ENCODE measurements around the gene TBCA. TPM values are rescaled to one million over a fixed set of nuclear protein-coding genes. Genes with fewer than 3 reads are reported as not detected.
"Not testable (repeated sequence)": the region's sequence is repeated elsewhere in the genome, so short reads cannot be mapped to it uniquely, and the experiment has no call there.

TBCA gene
- total and polyA plus RNA-seq, 5 donors from 2014 or later = 94.4 to 285 (median 197) TPM

DNA sequence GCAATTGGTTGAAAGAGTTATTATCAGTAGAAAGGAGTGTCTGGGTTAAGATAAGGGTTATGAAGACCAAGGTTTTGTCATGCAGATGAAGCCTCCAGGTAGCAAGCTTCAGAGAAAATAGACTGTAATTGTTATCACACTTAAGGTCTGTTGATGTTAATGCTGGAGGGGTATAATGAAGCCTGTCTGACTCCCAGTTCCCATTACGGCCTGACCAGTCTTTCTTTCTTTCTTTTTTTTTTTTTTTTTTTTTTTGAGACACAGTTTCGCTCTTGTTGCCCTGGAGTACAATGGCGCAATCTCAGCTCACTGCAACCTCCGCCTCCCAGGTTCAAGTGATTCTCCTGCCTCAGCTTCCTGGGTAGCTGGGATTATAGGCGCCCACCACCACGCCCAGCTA, 25.2 kb downstream of the TBCA start:
- H3K4me3 ChIP-seq (ENCODE audit: low read depth, low read length); H3K27ac ChIP-seq (ENCODE audit: insufficient read depth, low read length, poor library complexity, severe bottlenecking); H3K4me3 Mint-ChIP-seq; ATAC-seq (ENCODE audit: low read depth in 2 of 2); H3K27me3 ChIP-seq (ENCODE audit: control insufficient read depth, insufficient read depth, low read length); H3K27me3 Mint-ChIP-seq; DNase-seq; H3K36me3 ChIP-seq (ENCODE audit: control insufficient read depth, insufficient read depth, low read length); H3K9me3 Mint-ChIP-seq; H3K4me1 ChIP-seq (ENCODE audit: control insufficient read depth, insufficient read depth, low read length, poor library complexity, severe bottlenecking); H3K9me3 ChIP-seq (ENCODE audit: control insufficient read depth in 2 of 2, low read length in 2 of 2); H3K36me3 Mint-ChIP-seq; H3K27ac Mint-ChIP-seq: not testable (repeated sequence)
- H3K4me1 Mint-ChIP-seq = peaks cover 33 to 49% (median 38%) of the 10 kb centered on the region in 4 donors

DNA sequence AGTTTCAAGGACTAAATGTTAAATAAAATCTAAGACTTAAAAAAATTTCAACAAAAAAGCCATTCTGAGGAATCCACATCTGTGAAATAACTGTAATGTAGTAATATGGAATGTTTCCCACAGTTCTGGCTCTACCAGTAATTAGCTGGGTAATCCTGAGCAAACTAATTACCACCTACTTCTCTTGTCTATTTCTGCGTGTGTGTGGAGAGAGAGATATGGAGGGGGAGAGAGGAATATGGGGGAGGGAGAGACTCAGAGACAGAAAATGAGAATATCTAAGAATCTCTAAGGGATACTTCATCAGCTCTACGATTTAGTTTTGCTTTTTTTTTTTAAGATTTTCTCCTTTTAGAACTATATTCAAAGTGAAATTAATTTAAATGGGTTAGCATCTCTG, 28.0 kb downstream of the TBCA start:
- no peaks in the 10 kb centered on the region for H3K9me3 ChIP-seq (ENCODE audit: control insufficient read depth in 2 of 2, low read length in 2 of 2)
- no peak overlapping the region for H3K4me3 Mint-ChIP-seq
- no peak overlapping the region for H3K27ac Mint-ChIP-seq
- H3K27me3 Mint-ChIP-seq = no peaks in the 10 kb centered on the region
- no peaks in the 10 kb centered on the region for H3K4me1 ChIP-seq (ENCODE audit: control insufficient read depth, insufficient read depth, low read length, poor library complexity, severe bottlenecking)
- H3K27me3 ChIP-seq (ENCODE audit: control insufficient read depth, insufficient read depth, low read length) = no peaks in the 10 kb centered on the region
- H3K36me3 Mint-ChIP-seq = peaks cover 11% of the 10 kb centered on the region
- no peak overlapping the region for H3K27ac ChIP-seq (ENCODE audit: insufficient read depth, low read length, poor library complexity, severe bottlenecking)
- peaks cover 27 to 54% (median 35%) of the 10 kb centered on the region in 4 donors for H3K4me1 Mint-ChIP-seq
- H3K9me3 Mint-ChIP-seq = peaks cover 0 to 3% (median 0%) of the 10 kb centered on the region in 7 donors
- DNase-seq = no peak
- no peaks in the 10 kb centered on the region for H3K36me3 ChIP-seq (ENCODE audit: control insufficient read depth, insufficient read depth, low read length)
- no peak overlapping the region for H3K4me3 ChIP-seq (ENCODE audit: low read depth, low read length)
- no peak for ATAC-seq (ENCODE audit: low read depth in 2 of 2)

GRCh38 chr5:77744116-77744515, 32.0 kb downstream of the TBCA start:
- ATAC-seq (ENCODE audit: low read depth in 2 of 2) (no peak), DNase-seq (no peak)
- Mint-ChIP-seq H3K27me3 (no peaks in the 10 kb centered on the region), H3K9me3 (peaks cover 0 to 2% (median 0%) of the 10 kb centered on the region in 7 donors), H3K4me1 (peaks cover 15 to 30% (median 26%) of the 10 kb centered on the region in 4 donors), H3K36me3 (peaks cover 9% of the 10 kb centered on the region), H3K27ac (peak overlapping the region in 2 of 3 donors; percentile 5 to 38), H3K4me3 (no peak overlapping the region)
- Histone ChIP-seq H3K27ac (ENCODE audit: insufficient read depth, low read length, poor library complexity, severe bottlenecking) (no peak overlapping the region), H3K27me3 (ENCODE audit: control insufficient read depth, insufficient read depth, low read length) (no peaks in the 10 kb centered on the region), H3K4me3 (ENCODE audit: low read depth, low read length) (no peak overlapping the region), H3K4me1 (ENCODE audit: control insufficient read depth, insufficient read depth, low read length, poor library complexity, severe bottlenecking) (no peaks in the 10 kb centered on the region), H3K36me3 (ENCODE audit: control insufficient read depth, insufficient read depth, low read length) (no peaks in the 10 kb centered on the region), H3K9me3 (ENCODE audit: control insufficient read depth in 2 of 2, low read length in 2 of 2) (no peaks in the 10 kb centered on the region)

DNA sequence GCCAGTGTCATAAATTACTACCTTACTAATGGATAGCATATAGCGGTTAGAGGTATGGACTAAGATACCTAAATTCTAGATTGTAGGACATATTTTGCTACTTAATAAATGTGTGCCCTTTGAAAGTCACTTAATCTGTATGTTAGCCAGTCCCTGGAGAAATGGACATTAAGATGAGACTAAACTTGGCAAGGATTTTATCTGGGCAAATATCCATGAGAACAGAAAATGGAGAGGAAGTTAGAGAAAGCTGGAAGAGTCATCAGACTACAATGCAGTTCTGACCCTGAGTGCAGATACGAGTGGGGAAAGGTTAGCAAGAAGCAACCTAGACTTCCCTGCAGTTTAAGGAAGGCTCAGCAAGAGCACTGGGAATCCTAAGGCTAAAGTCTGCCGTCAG, 33.0 kb downstream of the TBCA start:
- Histone ChIP-seq H3K27me3 (ENCODE audit: control insufficient read depth, insufficient read depth, low read length) (no peaks in the 10 kb centered on the region), H3K4me3 (ENCODE audit: low read depth, low read length) (no peak overlapping the region), H3K9me3 (ENCODE audit: control insufficient read depth in 2 of 2, low read length in 2 of 2) (no peaks in the 10 kb centered on the region), H3K4me1 (ENCODE audit: control insufficient read depth, insufficient read depth, low read length, poor library complexity, severe bottlenecking) (no peaks in the 10 kb centered on the region), H3K36me3 (ENCODE audit: control insufficient read depth, insufficient read depth, low read length) (no peaks in the 10 kb centered on the region), H3K27ac (ENCODE audit: insufficient read depth, low read length, poor library complexity, severe bottlenecking) (no peak overlapping the region)
- H3K27me3 Mint-ChIP-seq = no peaks in the 10 kb centered on the region
- no peak overlapping the region for H3K27ac Mint-ChIP-seq
- H3K4me3 Mint-ChIP-seq = no peak overlapping the region
- ATAC-seq (ENCODE audit: low read depth in 2 of 2) (no peak), DNase-seq (no peak)
- H3K4me1 Mint-ChIP-seq = peaks cover 10 to 27% (median 19%) of the 10 kb centered on the region in 4 donors
- peaks cover 0 to 2% (median 0%) of the 10 kb centered on the region in 7 donors for H3K9me3 Mint-ChIP-seq
- H3K36me3 Mint-ChIP-seq = peaks cover 9% of the 10 kb centered on the region

DNA sequence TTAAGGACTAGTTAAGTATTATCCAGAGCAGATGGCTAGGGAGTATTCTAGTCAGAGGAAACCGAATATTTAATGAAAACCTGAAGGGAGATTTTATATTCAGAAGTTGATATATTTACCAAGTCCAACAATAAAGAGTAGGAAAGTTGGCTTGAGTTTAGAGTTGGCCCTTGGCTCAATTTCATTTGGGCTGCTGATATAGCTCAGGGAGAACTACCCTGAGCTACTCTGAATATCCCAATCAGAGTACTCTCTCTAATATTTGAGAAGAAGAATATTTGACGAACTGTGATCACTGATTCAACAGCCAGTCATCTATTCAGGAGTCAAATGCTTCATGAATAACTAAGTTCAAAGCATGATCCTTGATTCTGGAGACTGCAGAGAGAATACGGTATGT, 34.5 kb downstream of the TBCA start:
- no peaks in the 10 kb centered on the region for H3K4me1 ChIP-seq (ENCODE audit: control insufficient read depth, insufficient read depth, low read length, poor library complexity, severe bottlenecking)
- no peak overlapping the region for H3K27ac Mint-ChIP-seq
- H3K4me3 Mint-ChIP-seq = no peak overlapping the region
- no peaks in the 10 kb centered on the region for H3K9me3 ChIP-seq (ENCODE audit: control insufficient read depth in 2 of 2, low read length in 2 of 2)
- H3K4me3 ChIP-seq (ENCODE audit: low read depth, low read length) = no peak overlapping the region
- no peaks in the 10 kb centered on the region for H3K36me3 ChIP-seq (ENCODE audit: control insufficient read depth, insufficient read depth, low read length)
- no peaks in the 10 kb centered on the region for H3K27me3 ChIP-seq (ENCODE audit: control insufficient read depth, insufficient read depth, low read length)
- H3K36me3 Mint-ChIP-seq = peaks cover 11% of the 10 kb centered on the region
- H3K27ac ChIP-seq (ENCODE audit: insufficient read depth, low read length, poor library complexity, severe bottlenecking) = no peak overlapping the region
- no peaks in the 10 kb centered on the region for H3K27me3 Mint-ChIP-seq
- DNase-seq (no peak), ATAC-seq (ENCODE audit: low read depth in 2 of 2) (no peak)
- H3K9me3 Mint-ChIP-seq = no peaks in the 10 kb centered on the region
- peaks cover 13 to 26% (median 18%) of the 10 kb centered on the region in 4 donors for H3K4me1 Mint-ChIP-seq

DNA sequence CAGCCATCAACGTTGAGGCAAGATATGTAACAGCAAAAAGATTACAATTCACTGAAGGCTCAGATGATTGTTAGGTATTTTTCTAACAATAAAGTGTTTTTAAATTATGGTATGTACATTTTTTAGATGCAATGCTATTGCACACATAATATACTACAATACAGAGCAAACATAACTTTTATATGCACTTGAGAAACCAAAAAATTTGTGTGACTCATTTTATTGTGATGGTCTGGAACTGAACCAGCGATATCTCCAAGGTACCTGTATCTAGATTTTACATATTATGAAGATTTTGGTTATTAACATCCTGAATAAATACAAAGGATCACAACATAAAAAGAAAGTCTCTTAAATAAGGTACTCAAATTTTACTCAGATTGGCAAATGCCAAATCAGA, 41.3 kb downstream of the TBCA start:
- peaks cover 0 to 3% (median 0%) of the 10 kb centered on the region in 7 donors for H3K9me3 Mint-ChIP-seq
- H3K36me3 Mint-ChIP-seq = peaks cover 22% of the 10 kb centered on the region
- H3K27ac Mint-ChIP-seq = no peak overlapping the region
- peaks cover 4% of the 10 kb centered on the region for H3K36me3 ChIP-seq (ENCODE audit: control insufficient read depth, insufficient read depth, low read length)
- H3K27ac ChIP-seq (ENCODE audit: insufficient read depth, low read length, poor library complexity, severe bottlenecking) = no peak overlapping the region
- peaks cover 16 to 36% (median 26%) of the 10 kb centered on the region in 4 donors for H3K4me1 Mint-ChIP-seq
- no peak overlapping the region for H3K4me3 ChIP-seq (ENCODE audit: low read depth, low read length)
- no peak overlapping the region for H3K4me3 Mint-ChIP-seq
- H3K9me3 ChIP-seq (ENCODE audit: control insufficient read depth in 2 of 2, low read length in 2 of 2) = no peaks in the 10 kb centered on the region
- no peak for ATAC-seq (ENCODE audit: low read depth in 2 of 2)
- no peaks in the 10 kb centered on the region for H3K27me3 Mint-ChIP-seq
- no peak for DNase-seq
- H3K27me3 ChIP-seq (ENCODE audit: control insufficient read depth, insufficient read depth, low read length) = no peaks in the 10 kb centered on the region
- no peaks in the 10 kb centered on the region for H3K4me1 ChIP-seq (ENCODE audit: control insufficient read depth, insufficient read depth, low read length, poor library complexity, severe bottlenecking)

DNA sequence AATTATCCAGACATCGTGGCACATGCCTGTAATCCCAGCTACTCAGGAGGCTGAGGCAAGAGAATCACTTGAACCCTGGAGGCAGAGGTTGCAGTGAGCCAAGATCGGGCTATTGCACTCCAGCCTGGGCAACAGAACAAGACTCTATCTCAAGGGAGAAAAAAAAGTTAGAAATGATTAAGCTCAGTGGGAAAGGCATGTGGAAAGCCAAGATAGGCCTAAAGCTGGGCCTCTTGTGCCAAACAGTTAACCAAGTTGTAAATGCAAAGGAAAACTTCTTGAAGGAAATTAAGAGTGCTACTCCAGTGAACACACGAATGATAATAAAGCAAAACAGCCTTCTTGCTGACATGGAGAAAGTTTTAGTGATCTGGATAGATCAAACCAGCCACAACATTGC, 43.0 kb downstream of the TBCA start:
- ATAC-seq (ENCODE audit: low read depth in 2 of 2) (no peak), DNase-seq (no peak)
- Histone ChIP-seq H3K4me3 (ENCODE audit: low read depth, low read length) (no peak overlapping the region), H3K9me3 (ENCODE audit: control insufficient read depth in 2 of 2, low read length in 2 of 2) (no peaks in the 10 kb centered on the region), H3K4me1 (ENCODE audit: control insufficient read depth, insufficient read depth, low read length, poor library complexity, severe bottlenecking) (no peaks in the 10 kb centered on the region), H3K36me3 (ENCODE audit: control insufficient read depth, insufficient read depth, low read length) (peaks cover 4% of the 10 kb centered on the region), H3K27ac (ENCODE audit: insufficient read depth, low read length, poor library complexity, severe bottlenecking) (no peak overlapping the region), H3K27me3 (ENCODE audit: control insufficient read depth, insufficient read depth, low read length) (no peaks in the 10 kb centered on the region)
- Mint-ChIP-seq H3K27me3 (no peaks in the 10 kb centered on the region), H3K9me3 (peaks cover 0 to 3% (median 0%) of the 10 kb centered on the region in 7 donors), H3K4me1 (peaks cover 16 to 38% (median 32%) of the 10 kb centered on the region in 4 donors), H3K27ac (no peak overlapping the region), H3K36me3 (peaks cover 22% of the 10 kb centered on the region), H3K4me3 (no peak overlapping the region)

GRCh38 chr5:77727190-77727589, 48.9 kb downstream of the TBCA start:
- no peaks in the 10 kb centered on the region for H3K9me3 Mint-ChIP-seq
- Histone ChIP-seq H3K9me3 (ENCODE audit: control insufficient read depth in 2 of 2, low read length in 2 of 2) (no peaks in the 10 kb centered on the region), H3K36me3 (ENCODE audit: control insufficient read depth, insufficient read depth, low read length) (no peaks in the 10 kb centered on the region), H3K4me3 (ENCODE audit: low read depth, low read length) (no peak overlapping the region), H3K27me3 (ENCODE audit: control insufficient read depth, insufficient read depth, low read length) (no peaks in the 10 kb centered on the region), H3K4me1 (ENCODE audit: control insufficient read depth, insufficient read depth, low read length, poor library complexity, severe bottlenecking) (peaks cover 3% of the 10 kb centered on the region), H3K27ac (ENCODE audit: insufficient read depth, low read length, poor library complexity, severe bottlenecking) (no peak overlapping the region)
- no peak overlapping the region for H3K27ac Mint-ChIP-seq
- no peak overlapping the region for H3K4me3 Mint-ChIP-seq
- H3K4me1 Mint-ChIP-seq = peaks cover 20 to 39% (median 32%) of the 10 kb centered on the region in 4 donors
- no peak for ATAC-seq (ENCODE audit: low read depth in 2 of 2)
- no peaks in the 10 kb centered on the region for H3K27me3 Mint-ChIP-seq
- no peak for DNase-seq
- peaks cover 5% of the 10 kb centered on the region for H3K36me3 Mint-ChIP-seq
